Tibial artery (tissue), 4 donors: ENCODE results near the gene METRN.

Source experiments
- DNase-seq, 2 donors: peaks; one replicate each; pipeline ENCODE4 v3.0.0-alpha.2; 2019
- H3K27ac ChIP-seq, 2 donors: fragments of 200-600 bp; sonication (generic) in 1 of 2; 1 replicate in 1 of 2; 2 replicates in 1 of 2; pipeline ENCODE4 v1.5.1; 2018 to 2019; ENCODE audit warnings: mild to moderate bottlenecking in 1 of 2
- H3K27me3 ChIP-seq, 2 donors: fragments of 200-600 bp; sonication (generic) in 1 of 2; one replicate each; pipeline versions ENCODE4 v1.5.1 to v1.6.0; 2016 to 2019
- H3K36me3 ChIP-seq, 3 donors: fragments of 200-600 bp; sonication (generic) in 2 of 3; one replicate each; pipeline ENCODE4 v1.5.1; 2016 to 2019; ENCODE audit warnings: mild to moderate bottlenecking in 2 of 3
- H3K4me1 ChIP-seq, 4 donors: fragments of 200-600 bp; sonication (generic) in 2 of 4; 1 replicate in 3 of 4; 2 replicates in 1 of 4; pipeline ENCODE4 v1.5.1; 2016 to 2019
- H3K4me3 ChIP-seq, 2 donors: fragments of 200-600 bp; sonication (generic) in 1 of 2; 1 replicate in 1 of 2; 2 replicates in 1 of 2; pipeline ENCODE4 v1.5.1; 2018 to 2019; ENCODE audit warnings: mild to moderate bottlenecking in 2 of 2
- H3K9me3 ChIP-seq, 3 donors: fragments of 200-600 bp; sonication (generic) in 1 of 3; one replicate each; pipeline ENCODE4 v1.5.1; 2016 to 2019
- intact Hi-C: fragments of 100-400 bp; cut with DNase I; formaldehyde crosslinking; loops from one replicate; pipeline ENCODE4 v1.15.0; 2023; ENCODE audit warnings: low total_unique reads
- TF ChIP-seq, protein P1 (sequence below), 2 experiments: fragments of 200-600 bp in 1 of 2; fragments of 450-650 bp in 1 of 2; IDR thresholded peaks; one replicate each; pipeline ENCODE4 v1.5.1; 2017 to 2019; ENCODE audit warnings: antibody characterized with exemption in 2 of 2, mild to moderate bottlenecking in 1 of 2, moderate library complexity in 1 of 2

METRN gene

DNA sequence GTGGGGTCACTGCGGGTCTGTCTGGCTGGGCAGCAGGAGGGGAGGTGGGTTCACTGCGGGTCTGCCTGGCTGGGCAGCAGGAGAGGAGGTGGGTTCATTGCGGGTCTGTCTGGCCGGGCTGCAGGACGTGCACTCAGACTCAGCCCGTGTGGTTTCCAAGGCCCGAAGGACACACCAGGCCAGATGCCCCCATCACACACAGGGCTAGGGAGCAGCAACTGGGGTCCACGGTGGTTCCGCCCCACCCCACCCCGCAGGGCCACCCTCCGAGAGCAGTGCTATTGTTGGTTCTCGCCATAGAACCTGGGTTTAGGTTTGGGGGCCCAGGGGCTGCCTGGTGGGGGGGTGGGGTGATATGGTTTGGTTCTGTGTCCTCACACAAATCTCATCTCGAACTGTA is 31.7 kb downstream of the METRN start:
- no peak overlapping the region for H3K27ac ChIP-seq
- H3K9me3 ChIP-seq = no peaks in the 10 kb centered on the region
- H3K36me3 ChIP-seq = no peaks in the 10 kb centered on the region
- intact Hi-C loops = no loop called here
- TF ChIP-seq, protein P1, sequence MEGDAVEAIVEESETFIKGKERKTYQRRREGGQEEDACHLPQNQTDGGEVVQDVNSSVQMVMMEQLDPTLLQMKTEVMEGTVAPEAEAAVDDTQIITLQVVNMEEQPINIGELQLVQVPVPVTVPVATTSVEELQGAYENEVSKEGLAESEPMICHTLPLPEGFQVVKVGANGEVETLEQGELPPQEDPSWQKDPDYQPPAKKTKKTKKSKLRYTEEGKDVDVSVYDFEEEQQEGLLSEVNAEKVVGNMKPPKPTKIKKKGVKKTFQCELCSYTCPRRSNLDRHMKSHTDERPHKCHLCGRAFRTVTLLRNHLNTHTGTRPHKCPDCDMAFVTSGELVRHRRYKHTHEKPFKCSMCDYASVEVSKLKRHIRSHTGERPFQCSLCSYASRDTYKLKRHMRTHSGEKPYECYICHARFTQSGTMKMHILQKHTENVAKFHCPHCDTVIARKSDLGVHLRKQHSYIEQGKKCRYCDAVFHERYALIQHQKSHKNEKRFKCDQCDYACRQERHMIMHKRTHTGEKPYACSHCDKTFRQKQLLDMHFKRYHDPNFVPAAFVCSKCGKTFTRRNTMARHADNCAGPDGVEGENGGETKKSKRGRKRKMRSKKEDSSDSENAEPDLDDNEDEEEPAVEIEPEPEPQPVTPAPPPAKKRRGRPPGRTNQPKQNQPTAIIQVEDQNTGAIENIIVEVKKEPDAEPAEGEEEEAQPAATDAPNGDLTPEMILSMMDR (IDR thresholded peaks at IDR 0.05) = no peak
- no peak for DNase-seq
- H3K4me1 ChIP-seq = peaks cover 0 to 5% (median 0%) of the 10 kb centered on the region in 4 donors
- no peak overlapping the region for H3K4me3 ChIP-seq
- H3K27me3 ChIP-seq = peaks cover 0 to 22% of the 10 kb centered on the region in 2 donors

DNA sequence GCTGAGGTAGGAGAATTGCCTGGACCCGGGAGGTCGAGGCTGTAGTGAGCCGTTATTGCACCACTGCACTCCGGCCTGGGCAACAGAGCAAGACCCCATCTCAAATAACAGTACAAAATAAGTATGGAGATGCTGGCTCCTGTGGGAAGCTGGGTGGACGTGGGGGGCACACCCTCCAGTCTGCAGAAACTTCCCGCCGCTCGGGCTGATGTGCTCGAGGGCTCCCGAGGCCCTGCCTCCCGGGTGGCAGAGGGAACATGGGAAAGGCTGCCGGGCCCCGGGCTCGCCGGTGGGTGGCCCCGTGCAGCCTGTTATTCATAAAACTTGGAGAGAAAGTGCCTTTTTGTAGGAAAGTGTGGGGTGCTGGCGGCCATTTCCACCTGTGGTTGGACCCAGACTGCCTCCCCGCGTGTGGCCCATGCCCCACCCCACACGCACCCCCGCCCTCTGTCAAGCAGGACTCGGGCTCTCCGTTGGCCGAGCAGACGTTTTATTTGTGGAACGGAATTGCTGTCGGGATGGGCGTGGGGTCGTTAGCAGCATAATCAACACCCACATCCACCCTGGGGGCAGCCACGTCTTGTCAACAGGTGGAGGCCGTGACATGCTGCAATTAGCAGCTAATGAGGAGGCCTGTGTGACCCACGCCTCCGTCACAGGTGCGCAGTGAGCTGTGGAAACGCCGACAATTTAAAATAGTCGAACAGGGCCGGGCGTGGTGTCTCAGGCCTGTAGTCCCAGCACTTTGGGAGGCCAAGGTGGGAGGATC is 33.2 kb downstream of the METRN start:
- Histone ChIP-seq H3K4me3 (no peak overlapping the region), H3K27me3 (peaks cover 0 to 10% of the 10 kb centered on the region in 2 donors), H3K36me3 (no peaks in the 10 kb centered on the region), H3K9me3 (no peaks in the 10 kb centered on the region), H3K27ac (no peak overlapping the region), H3K4me1 (peaks cover 0 to 5% (median 0%) of the 10 kb centered on the region in 4 donors)
- intact Hi-C loops = no loop called here
- TF ChIP-seq, protein P1 (IDR thresholded peaks at IDR 0.05) = no peak
- no peak for DNase-seq

DNA sequence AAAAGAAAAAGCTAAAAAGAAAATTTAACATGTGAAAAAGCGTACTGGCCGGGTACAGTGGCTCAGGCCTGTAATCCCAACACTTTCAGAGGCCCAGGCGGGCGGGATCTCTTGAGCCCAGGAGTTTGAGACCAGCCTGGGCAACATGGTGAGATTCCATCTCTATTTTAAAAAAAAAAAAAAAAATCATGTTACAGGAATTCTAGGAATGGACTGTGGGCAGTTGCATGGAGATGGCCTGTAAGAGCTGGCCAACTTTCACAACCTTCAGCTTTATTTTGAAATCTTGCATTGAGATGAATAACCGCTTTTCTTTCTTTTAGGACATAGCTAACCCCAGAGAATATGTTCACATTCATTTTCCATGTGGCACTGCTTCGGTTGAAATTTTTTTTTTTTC is 34.1 kb downstream of the METRN start:
- H3K27me3 ChIP-seq = peaks cover 0 to 10% of the 10 kb centered on the region in 2 donors
- intact Hi-C loops = no loop called here
- peaks cover 0 to 5% (median 0%) of the 10 kb centered on the region in 4 donors for H3K4me1 ChIP-seq
- TF ChIP-seq, protein P1 (IDR thresholded peaks at IDR 0.05) = no peak
- no peak for DNase-seq
- H3K9me3 ChIP-seq = no peaks in the 10 kb centered on the region
- H3K4me3 ChIP-seq = no peak overlapping the region
- H3K27ac ChIP-seq = no peak overlapping the region
- H3K36me3 ChIP-seq = no peaks in the 10 kb centered on the region

DNA sequence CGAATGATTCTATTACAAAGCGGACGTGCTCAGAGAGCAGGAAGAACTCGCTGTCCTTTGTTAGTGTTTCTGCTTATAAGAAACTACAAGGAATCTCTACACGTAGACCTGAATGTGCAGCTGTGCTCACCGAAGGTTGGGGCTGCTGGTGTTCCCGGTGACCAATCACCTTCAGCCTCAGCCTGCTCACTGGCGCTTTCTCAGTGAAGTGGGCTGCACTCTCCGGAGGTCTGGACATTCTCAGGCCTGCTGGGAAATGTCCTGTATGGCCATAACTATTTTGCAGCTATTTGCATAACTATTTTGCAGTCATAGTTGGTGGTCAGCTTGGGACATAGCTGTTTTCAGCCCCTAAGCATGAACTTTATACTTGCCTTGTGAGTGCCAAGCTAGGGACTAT is 35.6 kb downstream of the METRN start:
- Histone ChIP-seq H3K4me1 (peaks cover 0 to 5% (median 0%) of the 10 kb centered on the region in 4 donors), H3K9me3 (no peaks in the 10 kb centered on the region), H3K4me3 (no peak overlapping the region), H3K36me3 (no peaks in the 10 kb centered on the region), H3K27ac (no peak overlapping the region), H3K27me3 (peaks cover 0 to 9% of the 10 kb centered on the region in 2 donors)
- intact Hi-C loops = no loop called here
- TF ChIP-seq, protein P1 (IDR thresholded peaks at IDR 0.05) = no peak
- no peak for DNase-seq

DNA sequence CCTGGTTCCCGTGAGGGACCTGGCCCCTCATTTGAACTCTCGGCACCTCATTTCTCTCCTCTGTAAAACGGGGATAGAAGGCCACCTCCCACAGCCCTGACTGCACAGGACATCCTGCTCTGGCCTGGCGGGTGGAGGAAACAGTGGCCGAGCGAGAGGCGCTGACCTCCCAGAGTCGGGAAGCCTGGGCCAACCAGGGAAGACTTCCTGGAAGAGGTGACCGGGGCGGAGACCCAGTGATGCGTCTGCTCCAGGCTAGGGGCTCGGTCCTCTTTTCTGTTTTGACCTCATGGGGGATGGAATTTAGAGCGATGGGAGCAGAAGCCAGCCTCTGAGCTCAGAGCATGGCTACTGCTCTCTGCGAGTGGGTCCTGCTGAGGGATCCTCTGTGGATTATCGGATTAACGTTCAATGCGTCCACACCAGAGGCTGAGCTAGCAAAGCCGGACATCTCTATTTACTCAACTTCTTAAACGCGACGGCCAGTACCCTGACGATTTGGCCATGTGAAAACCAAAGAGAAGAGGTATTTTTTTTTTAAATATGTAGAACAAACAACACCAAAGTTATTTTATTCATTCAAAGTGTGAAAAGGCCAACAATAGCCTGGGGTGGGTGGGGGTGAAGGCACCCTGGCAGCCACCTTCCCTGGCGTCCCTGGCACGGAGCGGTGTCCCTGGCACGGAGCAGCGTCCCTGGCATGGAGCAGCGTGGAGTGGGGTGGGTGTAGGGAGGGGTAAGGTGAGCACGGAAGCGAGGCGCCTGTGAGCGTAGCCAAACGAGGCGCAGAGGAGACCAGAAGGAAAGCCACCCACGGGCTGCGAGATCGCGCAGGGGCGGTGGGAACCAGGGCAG is 36.5 kb downstream of the METRN start:
- intact Hi-C loops = no loop called here
- TF ChIP-seq, protein P1 (IDR thresholded peaks at IDR 0.05) = no peak
- Histone ChIP-seq H3K27ac (no peak overlapping the region), H3K36me3 (no peaks in the 10 kb centered on the region), H3K4me3 (no peak overlapping the region), H3K9me3 (no peaks in the 10 kb centered on the region), H3K4me1 (peaks cover 0 to 5% (median 0%) of the 10 kb centered on the region in 4 donors), H3K27me3 (peaks cover 0 to 10% of the 10 kb centered on the region in 2 donors)
- DNase-seq = no peak
